Measurements from ENCODE around the gene GIPC2. TPM values are rescaled to one million over a fixed set of nuclear protein-coding genes. Genes with fewer than 3 reads are reported as not detected.

GIPC2 gene
- total and polyA plus RNA-seq, 2 of the 4 experiments (the other 2 are of a cell fraction) = 0.07 to 0.18 TPM

GRCh38 chr1:78003882-78004718, 41.7 kb upstream of the GIPC2 start:
- no TSS peak for BruUV-seq (replicated peaks)
- no peaks in the 10 kb centered on the region for H3K27me3 ChIP-seq (ENCODE audit: control insufficient read depth, insufficient read depth, low read length)
- no peak overlapping the region; the same call in 1 of the 2 replicates for H2BK20ac ChIP-seq (ENCODE audit: low read depth, low read length)
- no peaks in the 10 kb centered on the region for H3K9me1 ChIP-seq (ENCODE audit: insufficient read depth, low read length)
- H2BK5ac ChIP-seq (ENCODE audit: low read depth, low read length, poor library complexity, severe bottlenecking) = peak overlapping the region; percentile 100
- no peaks in the 10 kb centered on the region for H3K9me3 ChIP-seq (ENCODE audit: control insufficient read depth, insufficient read depth, low read length)
- no peak overlapping the region for H3K23ac ChIP-seq (ENCODE audit: low read depth, low read length)
- no peak overlapping the region for H2AK5ac ChIP-seq (ENCODE audit: low read depth, low read length)
- H3K18ac ChIP-seq (ENCODE audit: low read depth, low read length) = peak overlapping the region; percentile 47
- H2AFZ ChIP-seq (replicated peaks; ENCODE audit: low read length, poor library complexity) = no peak overlapping the region
- peak; percentile 83 for DNase-seq
- intact Hi-C loops (cut with micrococcal nuclease) = loop anchor here (1.0 kb wide), 3 partner anchors 25 to 110 kb away; partner anchors contain the start of gene FUBP1
- H3K14ac ChIP-seq (replicated peaks; ENCODE audit: low read depth, low read length) = no peak overlapping the region
- no peak overlapping the region for H4K91ac ChIP-seq (ENCODE audit: insufficient read depth, low read depth, low read length)
- no CpG with 5 or more reads among the region's 8 CpGs for WGBS, 2 experiments (ENCODE audit: extremely low coverage in 2 of 2, insufficient read length in 1 of 2)
- peak overlapping the region in 1 of 2 experiments; percentile 64; a peak in 1 of 4 replicates for H4K8ac ChIP-seq (ENCODE audit: low read depth in 2 of 2, low read length in 2 of 2)
- H3K4me3 ChIP-seq (ENCODE audit: insufficient read depth, low read depth, low read length) = peak overlapping the region; percentile 80
- POLR2A ChIA-PET (ENCODE audit: unreplicated experiment) = interaction anchor here (0.6 to 2.1 kb wide), 7 partner anchors 18 to 341 kb away, joined by 3 to 9 read pairs (median 3); partner anchors contain the start of gene FUBP1
- H3K36me3 ChIP-seq (ENCODE audit: control insufficient read depth, insufficient read depth, low read length) = no peaks in the 10 kb centered on the region
- in situ Hi-C loops (cut with MboI; ENCODE audit: low sequenced_read_pairs) = no loop called here
- TF ChIP-seq POLR2A (IDR thresholded peaks at IDR 0.05; ENCODE audit: low read depth, low read length) (peak; percentile 97), CTCF (conservative IDR thresholded peaks at IDR 0.05; ENCODE audit: low read depth, low read length) (no peak)
- H3K56ac ChIP-seq (ENCODE audit: extremely low read depth, insufficient read depth, low read length) = peak overlapping the region; percentile 54; the same call in 1 of the 2 replicates
- peak overlapping the region; percentile 46; the same call in 1 of the 2 replicates for H3K4ac ChIP-seq (ENCODE audit: low read depth, low read length)
- H3K79me1 ChIP-seq (ENCODE audit: low read depth in 1 of 2, low read length in 2 of 2) = peaks cover 0 to 13% of the 10 kb centered on the region in 2 experiments; a peak in 3 of 4 replicates
- peaks cover 2% of the 10 kb centered on the region for H3K4me1 ChIP-seq (ENCODE audit: control insufficient read depth, insufficient read depth, low read length)
- H3K9ac ChIP-seq (ENCODE audit: low read depth, low read length) = peak overlapping the region; percentile 69
- peak overlapping the region; percentile 29; the same call in 1 of the 2 replicates for H2BK120ac ChIP-seq (ENCODE audit: low read depth, low read length)
- H2AK9ac ChIP-seq (replicated peaks; ENCODE audit: low read depth, low read length, poor library complexity) = no peak overlapping the region
- no peaks in the 10 kb centered on the region; the same call in 1 of the 2 replicates for H4K20me1 ChIP-seq (ENCODE audit: insufficient read depth, low read length)
- peak; percentile 53 for ATAC-seq (ENCODE audit: low read depth)
- H2BK15ac ChIP-seq (ENCODE audit: low read depth, low read length) = no peak overlapping the region
- no peak overlapping the region for H4K5ac ChIP-seq (ENCODE audit: low read depth, low read length)
- peak overlapping the region; percentile 75 for H3K4me2 ChIP-seq (ENCODE audit: low read depth, low read length)
- CTCF ChIA-PET = interaction anchor here (1.1 to 2.7 kb wide), 3 partner anchors 9 to 110 kb away, joined by 3 to 7 read pairs (median 4); no protein-coding TSS in a partner anchor
- peak overlapping the region; percentile 80; the same call in 1 of the 2 replicates for H3K27ac ChIP-seq (ENCODE audit: insufficient read depth, low read length)
- dilution Hi-C loops (cut with HindIII; ENCODE audit: low sequenced_read_pairs, unreplicated experiment) = no loop called here

Measured in IMR-90 (cell line).